Measurements from ENCODE around the gene GLRX5.
"Not testable (repeated sequence)": the region's sequence is repeated elsewhere in the genome, so short reads cannot be mapped to it uniquely, and the experiment has no call there.

DNA sequence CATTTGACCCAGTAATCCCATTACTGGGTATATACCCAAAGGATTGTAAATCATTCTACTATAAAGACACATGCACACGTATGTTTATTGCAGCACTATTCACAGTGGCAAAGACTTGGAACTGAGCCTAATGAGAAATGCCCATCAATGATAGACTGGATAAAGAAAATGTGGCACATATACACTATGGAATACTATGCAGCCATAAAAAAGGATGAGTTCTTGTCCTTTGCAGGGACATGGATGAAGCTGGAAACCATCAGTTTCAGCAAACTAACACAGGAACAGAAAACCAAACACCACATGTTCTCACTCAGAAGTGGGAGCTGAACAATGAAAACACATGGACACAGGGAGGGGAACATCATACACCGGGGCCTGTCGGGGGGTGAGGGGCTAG is 56.3 kb downstream of the GLRX5 start:
- not testable (repeated sequence) for TF ChIP-seq CTCF (conservative IDR thresholded peaks at IDR 0.05); ZFX (IDR thresholded peaks at IDR 0.05)

All from C4-2B (cell line).